GM12878 (cell line): ENCODE data around the gene CLEC4M. TPM values are rescaled to one million over a fixed set of nuclear protein-coding genes. Genes with fewer than 3 reads are reported as not detected.

Source experiments
- ATAC-seq: fragments of 200-7000 bp; cut with Tn5 transposase; 3 replicates; pipeline ENCODE4 v1.9.1; 2020; ENCODE audit warnings: mild to moderate bottlenecking, moderate library complexity
- BruUV-seq: library from RNA; stranded (reverse); fragments of 400-500 nt; replicated peaks from 2 replicates; lab custom pipeline; 2021; lab: Mats Ljungman, UMichigan
- CTCF ChIA-PET: fragments of 300-600 bp; sonication (Branson Sonifier 250); formaldehyde crosslinking; extraction: SDS; loops from one replicate; lab custom pipeline; 2021; ENCODE audit warnings: inconsistent platforms; lab: Yijun Ruan, JAX
- POLR2A ChIA-PET: fragments of 350-600 bp; formaldehyde crosslinking; extraction: SDS; loops from one replicate; lab custom pipeline; 2021; ENCODE audit warnings: inconsistent platforms; lab: Charles Lee
- RAD21 ChIA-PET: fragments of 300-600 bp; sonication (Branson Sonifier 250); formaldehyde crosslinking; loops from one replicate; lab custom pipeline; 2023; ENCODE audit warnings: antibody characterized with exemption; ENCODE audit not compliant: unreplicated experiment; lab: Charles Lee
- SMC1A ChIA-PET: fragments of 300-600 bp; sonication (Branson Sonifier 250); formaldehyde crosslinking; loops from one replicate; lab custom pipeline; 2023; ENCODE audit not compliant: unreplicated experiment, uncharacterized antibody; lab: Charles Lee
- DNase-seq: peaks from one replicate; pipeline ENCODE4 v3.0.0-alpha.2; 2011; ENCODE audit warnings: low read depth, low spot score
- FAIRE-seq: peaks from 3 replicates; lab custom pipeline; 2011; peaks lifted over from hg19 to GRCh38; lab: Jason Lieb, UNC
- H2AFZ ChIP-seq: 2 replicates; pipeline ENCODE4 v1.6.0; 2011; ENCODE audit warnings: low read depth, low read length, control low read depth; ENCODE audit not compliant: control insufficient read depth
- H3K27ac ChIP-seq: 2 replicates; pipeline ENCODE4 v1.5.1; 2011; ENCODE audit warnings: control low read depth; ENCODE audit not compliant: control insufficient read depth, insufficient read depth
- H3K27me3 ChIP-seq, 2 experiments: replicated peaks in 1 of 2; 2 replicates each; pipeline versions ENCODE4 v1.6.0 to v1.6.1; 2011; ENCODE audit warnings: low read length in 1 of 2; ENCODE audit not compliant: control insufficient read depth in 2 of 2, insufficient read depth in 2 of 2
- H3K36me3 ChIP-seq, 2 experiments: 2 replicates each; pipeline ENCODE4 v1.5.1; 2011; ENCODE audit warnings: low read length in 1 of 2; ENCODE audit not compliant: control insufficient read depth in 2 of 2, insufficient read depth in 2 of 2
- H3K4me1 ChIP-seq: 2 replicates; pipeline ENCODE4 v1.6.1; 2011; ENCODE audit warnings: mild to moderate bottlenecking, low read length, moderate library complexity, mixed read lengths; ENCODE audit not compliant: control insufficient read depth, insufficient read depth
- H3K4me2 ChIP-seq: 2 replicates; pipeline ENCODE4 v1.6.0; 2011; ENCODE audit warnings: control low read depth; ENCODE audit not compliant: control insufficient read depth, insufficient read depth
- H3K4me3 ChIP-seq: fragments of 200-600 bp; sonication (generic); 2 replicates; pipeline ENCODE4 v1.5.1; 2016
- H3K79me2 ChIP-seq: 2 replicates; pipeline ENCODE4 v1.6.0; 2011; ENCODE audit warnings: low read length; ENCODE audit not compliant: control insufficient read depth, insufficient read depth
- H3K9ac ChIP-seq: 2 replicates; pipeline ENCODE4 v1.8.0; 2011; ENCODE audit warnings: low read length, control low read depth, mixed read lengths; ENCODE audit not compliant: control insufficient read depth, insufficient read depth
- H3K9me3 ChIP-seq: replicated peaks from 3 replicates; pipeline ENCODE4 v1.5.1; 2011; ENCODE audit warnings: mild to moderate bottlenecking, low read length; ENCODE audit not compliant: control insufficient read depth, insufficient read depth
- H4K20me1 ChIP-seq: 2 replicates; pipeline ENCODE4 v1.6.0; 2011; ENCODE audit not compliant: control insufficient read depth, insufficient read depth
- DPF2 ChIP-seq: fragments of 450-650 bp; IDR thresholded peaks from 2 replicates; pipeline ENCODE4 v1.6.1; 2017; ENCODE audit warnings: mild to moderate bottlenecking
- LARP7 ChIP-seq: fragments of 450-650 bp; IDR thresholded peaks from 2 replicates; pipeline ENCODE4 v1.6.1; 2017; ENCODE audit warnings: mild to moderate bottlenecking
- MAX ChIP-seq: IDR thresholded peaks from 2 replicates; pipeline ENCODE4 v1.6.1; 2012; ENCODE audit warnings: low read depth, low read length, improper control_type of control experiment
- NFYA ChIP-seq: IDR thresholded peaks from 2 replicates; pipeline ENCODE4 v1.6.1; 2011; ENCODE audit warnings: low read depth, mild to moderate bottlenecking, low read length, improper control_type of control experiment, borderline replicate concordance
- NR2F1 ChIP-seq: fragments of 450-650 bp; conservative IDR thresholded peaks from 2 replicates; pipeline ENCODE4 v1.6.1; 2017; ENCODE audit warnings: mild to moderate bottlenecking
- NRF1 ChIP-seq: conservative IDR thresholded peaks from 2 replicates; pipeline ENCODE4 v1.6.1; 2011; ENCODE audit warnings: mild to moderate bottlenecking, low read depth, low read length, improper control_type of control experiment
- PBX3 ChIP-seq: IDR thresholded peaks from 2 replicates; pipeline ENCODE4 v1.6.1; 2011; ENCODE audit warnings: mild to moderate bottlenecking, low read depth, low read length, moderate library complexity; ENCODE audit not compliant: insufficient replicate concordance
- POLR2AphosphoS2 ChIP-seq: IDR thresholded peaks from 2 replicates; pipeline ENCODE4 v1.6.1; 2011; ENCODE audit warnings: low read depth, mild to moderate bottlenecking, low read length, improper control_type of control experiment, moderate library complexity
- RELA ChIP-seq: fragments of 450-650 bp; IDR thresholded peaks from 2 replicates; pipeline ENCODE4 v1.8.0; 2014; ENCODE audit warnings: borderline replicate concordance; ENCODE audit not compliant: partially characterized antibody
- SRF ChIP-seq, 2 experiments: IDR thresholded peaks; 2 replicates each; pipeline ENCODE4 v1.6.1; 2011; ENCODE audit warnings: low read depth in 2 of 2, low read length in 2 of 2, mild to moderate bottlenecking in 1 of 2, moderate library complexity in 1 of 2
- SUZ12 ChIP-seq: fragments of 200-600 bp; sonication (generic); IDR thresholded peaks from one replicate; pipeline ENCODE4 v1.6.1; 2018; ENCODE audit warnings: antibody characterized with exemption, mild to moderate bottlenecking; ENCODE audit not compliant: unreplicated experiment
- ZNF217 ChIP-seq: fragments of 450-650 bp; IDR thresholded peaks from 2 replicates; pipeline ENCODE4 v1.6.1; 2017; ENCODE audit warnings: antibody characterized with exemption, mild to moderate bottlenecking
- ZNF384 ChIP-seq: IDR thresholded peaks from 2 replicates; pipeline ENCODE4 v1.6.1; 2012; ENCODE audit warnings: low read depth, mild to moderate bottlenecking, low read length, improper control_type of control experiment, borderline replicate concordance
- ZSCAN29 ChIP-seq: fragments of 450-650 bp; IDR thresholded peaks from 2 replicates; pipeline ENCODE4 v1.6.1; 2017; ENCODE audit warnings: mild to moderate bottlenecking, moderate library complexity
- WGBS: methylation state at CpG from one replicate; pipeline ENCODE4 v1.1.6; 2016; ENCODE audit warnings: low lambda C conversion rate; ENCODE audit not compliant: insufficient replicate concordance, insufficient coverage; ENCODE audit errors: missing lambda C conversion rate; 5-methylcytosine and 5-hydroxymethylcytosine counted together
- in situ Hi-C: fragments of 300-500 bp; cut with MboI; formaldehyde crosslinking; loops from 9 replicates; pipeline ENCODE4 v1.14.3; 2018; ENCODE audit warnings: mixed read lengths
- intact Hi-C: fragments of 100-400 bp; cut with micrococcal nuclease; formaldehyde crosslinking; loops from one replicate; pipeline ENCODE4 v1.14.2; 2022; ENCODE audit not compliant: unreplicated experiment
- polyA plus RNA-seq, 11 experiments: library from polyadenylated mRNA; depleted of rRNA in 4 of 11; unstranded in 6 of 11; stranded (reverse) in 5 of 11; fragments of >200 nt; fragmentation: Nextera tagmentation in 4 of 11; fragmentation: Illumina TruSeq in 1 of 11; extraction: Ambion mirVana in 4 of 11; extraction: Trizol in 1 of 11; gene quantifications; 1 replicate in 1 of 11; 2 replicates in 10 of 11; pipeline versions ENCODE4 v1.2.1 to v1.2.3, GENCODE V29; 2011 to 2016; ENCODE audit warnings: inconsistent platforms in 2 of 11, missing spikeins in 2 of 11, low read depth in 1 of 11
- total RNA-seq, 4 experiments: library from RNA; depleted of rRNA in 3 of 4; stranded (reverse); fragments of >200 nt in 3 of 4; fragmentation: Illumina TruSeq in 1 of 4; extraction: Trizol in 1 of 4; gene quantifications; 2 replicates each; pipeline versions ENCODE4 v1.2.1 to v1.2.3, GENCODE V29; 2013 to 2021
- TF ChIP-seq, protein P1 (sequence below): IDR thresholded peaks from 2 replicates; pipeline ENCODE4 v1.6.1; 2012; ENCODE audit warnings: improper control_type of control experiment, low read depth, low read length; ENCODE audit not compliant: insufficient replicate concordance

CLEC4M gene
- total and polyA plus RNA-seq, 10 of the 15 experiments (the other 5 are each of a cell fraction or from before 2014, with no cell fraction given): 0.11 to 0.42 (median 0.25) TPM; not detected in 1

GRCh38 chr19:7757358-7757757 is 5.7 kb upstream of the CLEC4M start:
- in situ Hi-C loops (no loop called here), intact Hi-C loops (no loop called here)
- DNase-seq: no peak
- no peaks in the 10 kb centered on the region for H3K4me1 ChIP-seq
- no peak for ATAC-seq
- ChIA-PET CTCF (no interaction called here), SMC1A (no interaction called here), RAD21 (no interaction called here), POLR2A (no interaction called here)
- H2AFZ ChIP-seq: no peak overlapping the region
- no peak overlapping the region for H3K27ac ChIP-seq
- BruUV-seq: no TSS peak
- H3K9me3 ChIP-seq: peaks cover 34% of the 10 kb centered on the region
- no peak for FAIRE-seq
- no peaks in the 10 kb centered on the region; a peak in 1 of 4 replicates for H3K27me3 ChIP-seq
- TF ChIP-seq RELA (no peak), SRF (IDR thresholded peaks at IDR 0.05; ENCODE audit: low read depth in 2 of 2, low read length in 2 of 2) (no peak), SUZ12 (no peak), POLR2AphosphoS2 (no peak), NR2F1 (no peak), PBX3 (no peak), ZSCAN29 (no peak), MAX (no peak), LARP7 (no peak), NFYA (no peak), DPF2 (no peak), ZNF217 (no peak), NRF1 (no peak), ZNF384 (no peak)
- TF ChIP-seq, protein P1, sequence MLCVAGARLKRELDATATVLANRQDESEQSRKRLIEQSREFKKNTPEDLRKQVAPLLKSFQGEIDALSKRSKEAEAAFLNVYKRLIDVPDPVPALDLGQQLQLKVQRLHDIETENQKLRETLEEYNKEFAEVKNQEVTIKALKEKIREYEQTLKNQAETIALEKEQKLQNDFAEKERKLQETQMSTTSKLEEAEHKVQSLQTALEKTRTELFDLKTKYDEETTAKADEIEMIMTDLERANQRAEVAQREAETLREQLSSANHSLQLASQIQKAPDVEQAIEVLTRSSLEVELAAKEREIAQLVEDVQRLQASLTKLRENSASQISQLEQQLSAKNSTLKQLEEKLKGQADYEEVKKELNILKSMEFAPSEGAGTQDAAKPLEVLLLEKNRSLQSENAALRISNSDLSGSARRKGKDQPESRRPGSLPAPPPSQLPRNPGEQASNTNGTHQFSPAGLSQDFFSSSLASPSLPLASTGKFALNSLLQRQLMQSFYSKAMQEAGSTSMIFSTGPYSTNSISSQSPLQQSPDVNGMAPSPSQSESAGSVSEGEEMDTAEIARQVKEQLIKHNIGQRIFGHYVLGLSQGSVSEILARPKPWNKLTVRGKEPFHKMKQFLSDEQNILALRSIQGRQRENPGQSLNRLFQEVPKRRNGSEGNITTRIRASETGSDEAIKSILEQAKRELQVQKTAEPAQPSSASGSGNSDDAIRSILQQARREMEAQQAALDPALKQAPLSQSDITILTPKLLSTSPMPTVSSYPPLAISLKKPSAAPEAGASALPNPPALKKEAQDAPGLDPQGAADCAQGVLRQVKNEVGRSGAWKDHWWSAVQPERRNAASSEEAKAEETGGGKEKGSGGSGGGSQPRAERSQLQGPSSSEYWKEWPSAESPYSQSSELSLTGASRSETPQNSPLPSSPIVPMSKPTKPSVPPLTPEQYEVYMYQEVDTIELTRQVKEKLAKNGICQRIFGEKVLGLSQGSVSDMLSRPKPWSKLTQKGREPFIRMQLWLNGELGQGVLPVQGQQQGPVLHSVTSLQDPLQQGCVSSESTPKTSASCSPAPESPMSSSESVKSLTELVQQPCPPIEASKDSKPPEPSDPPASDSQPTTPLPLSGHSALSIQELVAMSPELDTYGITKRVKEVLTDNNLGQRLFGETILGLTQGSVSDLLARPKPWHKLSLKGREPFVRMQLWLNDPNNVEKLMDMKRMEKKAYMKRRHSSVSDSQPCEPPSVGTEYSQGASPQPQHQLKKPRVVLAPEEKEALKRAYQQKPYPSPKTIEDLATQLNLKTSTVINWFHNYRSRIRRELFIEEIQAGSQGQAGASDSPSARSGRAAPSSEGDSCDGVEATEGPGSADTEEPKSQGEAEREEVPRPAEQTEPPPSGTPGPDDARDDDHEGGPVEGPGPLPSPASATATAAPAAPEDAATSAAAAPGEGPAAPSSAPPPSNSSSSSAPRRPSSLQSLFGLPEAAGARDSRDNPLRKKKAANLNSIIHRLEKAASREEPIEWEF: no peak
- H4K20me1 ChIP-seq: no peaks in the 10 kb centered on the region
- H3K4me3 ChIP-seq: no peak overlapping the region
- H3K4me2 ChIP-seq: no peak overlapping the region
- H3K9ac ChIP-seq: no peak overlapping the region
- H3K79me2 ChIP-seq: no peaks in the 10 kb centered on the region
- 56% methylated on average over 3 of the region's 3 CpGs for WGBS
- no peaks in the 10 kb centered on the region for H3K36me3 ChIP-seq
